ENCODE data around the gene GPHN.
"Not testable (repeated sequence)": the region's sequence is repeated elsewhere in the genome, so short reads cannot be mapped to it uniquely, and the experiment has no call there.

Gene GPHN

GRCh38 chr14:66502836-66503235 lies 5.1 kb upstream of the GPHN start:
- not testable (repeated sequence) for DNase-seq

- DNase-seq = no peak
Measured at GRCh38 chr14:66503532-66503931, 4.4 kb upstream of the GPHN start.

DNA sequence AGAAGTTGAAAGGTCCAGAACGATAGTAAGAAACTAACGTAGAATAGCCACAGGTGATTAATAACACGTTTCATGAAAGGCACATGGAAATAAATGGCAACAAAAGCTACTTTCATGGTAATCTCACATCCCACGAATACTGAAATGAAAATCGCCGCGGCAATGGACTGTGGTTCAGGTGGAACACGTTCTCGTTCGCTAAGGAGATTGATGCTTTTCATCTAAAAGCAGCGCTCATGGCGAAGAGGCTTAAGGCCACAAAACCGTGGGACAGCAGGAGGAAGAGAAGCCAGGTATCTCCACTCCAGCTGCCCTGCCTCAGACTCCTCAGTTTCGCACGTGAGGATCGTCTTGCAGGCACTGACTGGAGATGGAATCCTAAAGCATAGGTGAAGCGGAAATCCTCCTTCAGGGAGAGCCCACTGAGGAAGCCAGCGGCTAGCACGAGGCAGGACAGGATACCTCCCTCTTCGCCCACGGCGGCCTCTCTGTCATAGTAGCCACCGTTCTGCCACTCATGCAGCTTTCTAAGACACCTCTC lies 696 bp upstream of the GPHN start:
- peak; percentile 84 for DNase-seq

DNA sequence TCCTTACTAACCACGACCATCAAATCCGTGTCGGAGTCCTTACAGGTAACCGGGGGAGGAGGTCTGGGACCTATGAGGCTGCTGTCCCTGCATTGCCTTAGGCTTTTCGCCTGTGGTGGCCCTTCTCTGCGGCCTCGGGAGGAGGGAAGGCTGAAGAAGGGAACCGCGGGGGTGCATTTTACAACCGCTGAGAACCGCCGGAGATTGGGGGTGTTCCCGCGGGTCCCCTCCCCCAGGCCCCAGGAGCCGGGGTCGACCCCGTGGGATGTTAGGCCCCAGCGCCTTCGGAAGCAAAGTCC lies 549 bp downstream of the GPHN start:
- DNase-seq = no peak

- DNase-seq = peak; percentile 58
Measured at GRCh38 chr14:66508846-66509621, 1.1 kb downstream of the GPHN start.

DNA sequence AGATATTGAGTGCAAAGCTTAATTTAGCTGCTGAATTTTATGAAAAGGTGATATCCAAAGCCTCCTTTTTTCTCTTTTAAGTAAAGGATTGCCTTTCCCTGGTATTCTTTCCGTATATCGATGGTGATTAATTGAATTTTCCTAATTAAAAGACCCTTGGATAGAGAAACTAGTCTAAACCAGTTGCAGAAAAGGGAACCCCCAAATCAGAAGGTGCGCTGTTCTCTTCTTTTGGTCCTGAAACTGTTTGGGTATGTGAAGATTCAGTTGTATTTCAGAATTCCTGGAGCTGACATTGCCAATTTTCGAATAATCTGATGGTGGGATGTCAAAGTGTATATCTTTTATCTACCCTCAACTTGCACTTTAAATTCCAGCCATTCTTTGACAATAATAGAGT lies 1.9 kb downstream of the GPHN start:
- DNase-seq = no peak

DNA sequence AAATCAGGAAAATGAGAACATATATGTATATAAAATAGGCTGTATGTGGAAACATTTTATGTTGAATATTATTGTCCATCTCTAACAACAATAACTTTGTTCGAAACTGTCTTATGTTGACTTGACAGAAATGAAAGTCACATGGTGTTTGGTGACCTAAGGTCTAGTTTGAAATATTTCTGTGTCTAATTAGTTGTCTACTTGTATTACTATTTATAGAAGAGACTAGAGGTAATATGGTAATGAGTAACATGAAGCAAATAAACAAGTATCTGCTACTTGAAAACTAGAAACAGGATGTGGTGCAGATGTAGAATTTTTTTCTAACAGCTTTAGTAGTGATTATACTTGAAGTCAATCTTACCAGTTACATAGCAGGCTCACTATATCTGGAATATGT lies 3.9 kb downstream of the GPHN start:
- DNase-seq = no peak

GRCh38 chr14:66514213-66514612 lies 6.3 kb downstream of the GPHN start:
- no peak for DNase-seq

DNA sequence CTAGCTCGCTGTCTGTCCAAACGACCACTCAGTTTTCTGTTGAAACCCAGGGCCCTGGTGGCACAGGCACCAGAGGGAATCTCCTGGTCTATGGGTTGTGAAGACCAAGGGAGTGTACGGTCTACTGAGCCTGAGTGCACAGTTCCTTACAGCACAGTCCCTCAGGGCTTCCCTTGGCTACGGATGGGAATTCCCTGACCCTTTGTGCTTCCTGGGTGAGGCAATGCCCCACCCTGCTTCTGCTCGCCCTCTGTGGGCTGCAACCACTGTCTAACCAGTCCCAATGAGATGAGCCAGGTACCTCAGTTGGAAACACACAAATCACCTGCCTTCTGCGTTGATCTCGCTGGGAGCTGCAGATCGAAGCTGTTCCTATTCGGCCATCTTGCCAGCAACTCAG lies 22.6 kb downstream of the GPHN start:
- DNase-seq = no peak

DNA sequence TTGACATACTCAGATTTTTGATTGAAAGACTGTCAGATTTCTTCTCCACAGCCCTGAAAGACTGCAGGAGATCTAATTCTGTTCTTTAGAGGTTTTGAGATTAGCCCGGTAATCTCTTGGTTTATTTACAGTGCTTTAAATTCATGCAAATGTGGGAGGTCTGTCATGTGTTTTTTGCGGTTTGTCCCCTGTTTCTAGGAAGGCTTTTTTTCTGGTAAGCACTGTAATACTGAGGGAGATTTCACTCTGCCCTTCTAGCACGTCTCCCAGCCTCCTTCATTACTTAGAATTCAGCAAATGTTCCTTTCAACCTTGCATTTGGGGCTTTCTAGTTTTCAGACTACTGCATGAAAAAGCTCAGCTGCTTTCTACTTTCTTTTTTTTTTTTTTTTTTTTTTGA lies 31.1 kb downstream of the GPHN start:
- peak; percentile 2 for DNase-seq

GRCh38 chr14:66540038-66540437 lies 32.1 kb downstream of the GPHN start:
- DNase-seq = no peak

DNA sequence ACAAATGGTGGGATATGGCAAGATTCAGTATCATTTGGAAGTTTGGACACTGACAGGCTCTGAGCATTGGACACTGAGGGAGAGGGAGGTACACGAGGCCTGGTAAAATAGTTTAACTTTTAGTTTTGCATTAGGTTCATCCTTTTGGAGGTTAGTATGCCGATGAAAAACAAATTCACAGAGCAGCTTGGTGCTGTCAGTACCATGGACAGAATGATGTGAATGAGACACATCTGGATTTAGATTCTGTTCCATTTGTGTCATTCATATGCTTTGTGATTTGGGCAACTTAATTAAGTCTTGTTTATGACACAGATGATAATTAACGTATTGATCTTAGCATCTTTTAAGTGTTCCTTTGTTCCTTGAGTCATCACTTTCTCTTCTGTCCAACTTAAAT lies 33.7 kb downstream of the GPHN start:
- DNase-seq = no peak

- DNase-seq = no peak
Measured at GRCh38 chr14:66543996-66544395, 36.0 kb downstream of the GPHN start.

DNA sequence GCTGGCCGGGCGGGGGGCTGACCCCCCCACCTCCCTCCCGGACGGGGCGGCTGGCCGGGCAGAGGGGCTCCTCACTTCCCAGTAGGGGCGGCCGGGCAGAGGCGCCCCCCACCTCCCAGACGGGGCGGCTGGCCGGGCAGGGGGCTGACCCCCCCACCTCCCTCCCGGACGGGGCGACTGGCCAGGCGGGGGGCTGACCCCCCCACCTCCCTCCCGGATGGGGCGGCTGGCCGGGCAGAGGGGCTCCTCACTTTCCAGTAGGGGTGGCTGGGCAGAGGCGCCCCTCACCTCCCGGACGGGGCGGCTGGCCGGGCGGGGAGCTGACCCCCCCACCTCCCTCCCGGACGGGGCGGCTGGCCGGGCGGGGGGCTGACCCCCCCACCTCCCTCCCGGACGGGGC lies 37.2 kb downstream of the GPHN start:
- not testable (repeated sequence) for DNase-seq

- not testable (repeated sequence) for DNase-seq
Measured at GRCh38 chr14:66545751-66546150, 37.8 kb downstream of the GPHN start.

GRCh38 chr14:66563731-66564130 lies 55.8 kb downstream of the GPHN start:
- DNase-seq = no peak

DNA sequence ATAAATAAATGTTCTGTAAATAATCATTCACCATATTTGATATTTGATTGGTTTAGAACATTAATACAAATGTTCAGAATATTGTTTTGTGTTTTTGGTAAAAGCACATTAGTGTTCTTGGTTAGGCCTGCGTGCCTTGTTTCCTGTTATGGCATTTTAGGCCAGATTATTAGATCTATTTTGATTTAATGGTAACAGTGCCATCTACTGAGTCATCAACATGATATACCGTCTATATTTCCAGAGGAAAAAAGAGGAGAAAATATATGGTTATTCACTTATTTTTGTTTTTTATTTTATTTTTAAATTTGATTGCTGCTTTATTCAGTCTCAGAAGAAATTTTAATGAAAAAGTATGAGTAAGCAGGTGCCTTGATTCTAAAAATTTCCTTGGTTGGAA lies 60.3 kb downstream of the GPHN start:
- DNase-seq = no peak

DNA sequence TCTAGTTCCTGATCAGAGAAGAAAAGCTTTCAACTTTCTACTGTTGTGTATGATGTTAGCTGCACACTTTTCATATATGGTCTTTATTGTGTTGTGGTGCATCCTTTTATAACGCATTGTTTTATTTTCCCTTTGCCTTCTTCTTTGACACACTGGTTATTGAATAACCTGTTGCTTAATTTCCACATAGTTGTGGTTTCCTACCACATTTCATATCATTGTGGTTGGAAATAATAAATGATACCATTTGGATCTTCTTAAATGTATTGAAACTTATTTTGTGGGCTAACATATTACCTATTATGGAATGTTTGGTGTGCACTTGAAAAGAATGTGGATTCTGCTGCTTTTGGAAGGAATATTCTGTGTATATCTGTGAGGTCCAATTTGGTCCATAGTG lies 64.9 kb downstream of the GPHN start:
- no peak for DNase-seq

DNA sequence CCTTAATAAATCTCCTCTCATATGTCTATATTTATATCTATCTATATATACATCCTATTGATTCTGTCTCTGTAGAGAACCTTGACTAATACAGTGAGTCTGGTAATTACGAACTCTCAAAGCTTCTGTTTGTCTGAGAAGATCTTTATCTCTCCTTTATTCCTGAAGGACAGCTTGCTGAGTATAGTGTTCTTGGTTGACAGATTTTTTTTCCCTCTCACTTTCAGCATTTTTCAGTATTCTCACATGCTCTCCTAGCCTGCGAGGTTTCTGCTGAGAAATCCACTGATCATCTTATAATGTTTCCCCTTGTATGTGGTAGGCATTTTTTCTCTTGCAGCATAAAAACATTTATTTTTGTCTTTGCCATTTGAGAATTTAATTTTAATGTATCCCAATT lies 67.1 kb downstream of the GPHN start:
- DNase-seq = no peak

- no peak for DNase-seq
Measured at GRCh38 chr14:66575939-66576338, 68.0 kb downstream of the GPHN start.

- not testable (repeated sequence) for DNase-seq
Measured at GRCh38 chr14:66587753-66588152, 79.8 kb downstream of the GPHN start.

- DNase-seq = no peak
Measured at GRCh38 chr14:66595394-66595793, 87.4 kb downstream of the GPHN start.

DNA sequence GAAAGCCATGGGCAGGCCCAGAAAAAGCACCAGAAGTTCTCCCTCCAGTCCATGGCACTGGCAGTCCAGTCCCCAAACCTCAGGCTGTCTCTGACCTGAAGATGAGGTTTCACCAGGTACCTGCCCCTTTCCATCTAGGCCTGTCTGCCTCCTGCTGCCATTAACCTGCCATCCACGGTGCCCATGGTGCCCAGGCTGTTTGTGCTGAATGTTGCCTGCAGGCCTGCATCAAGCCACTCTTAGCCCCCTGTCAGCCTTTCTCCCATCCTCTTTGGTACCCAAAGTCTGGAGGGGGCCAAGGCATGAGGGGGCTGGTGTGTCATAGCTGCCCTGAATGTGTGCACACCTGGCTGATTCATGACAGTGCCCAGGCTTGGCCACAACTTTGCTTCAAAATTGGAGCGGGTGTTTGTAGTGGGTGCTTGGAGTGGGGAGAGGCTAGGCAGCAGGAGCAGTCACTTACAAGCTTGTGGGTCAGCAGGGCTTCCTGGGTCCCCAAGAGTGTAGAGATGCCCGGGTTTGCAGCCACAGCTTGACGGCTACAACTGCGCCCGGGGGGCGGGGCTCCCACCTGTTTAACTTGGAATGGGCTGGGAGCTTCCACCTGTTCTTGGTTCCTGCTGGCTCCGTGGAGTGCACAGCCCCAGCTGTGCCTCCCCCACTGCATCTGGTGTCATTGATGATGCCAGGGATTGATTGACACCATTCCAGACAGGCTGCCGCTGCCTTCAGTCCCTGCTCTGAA lies 88.5 kb downstream of the GPHN start:
- DNase-seq = no peak

DNA sequence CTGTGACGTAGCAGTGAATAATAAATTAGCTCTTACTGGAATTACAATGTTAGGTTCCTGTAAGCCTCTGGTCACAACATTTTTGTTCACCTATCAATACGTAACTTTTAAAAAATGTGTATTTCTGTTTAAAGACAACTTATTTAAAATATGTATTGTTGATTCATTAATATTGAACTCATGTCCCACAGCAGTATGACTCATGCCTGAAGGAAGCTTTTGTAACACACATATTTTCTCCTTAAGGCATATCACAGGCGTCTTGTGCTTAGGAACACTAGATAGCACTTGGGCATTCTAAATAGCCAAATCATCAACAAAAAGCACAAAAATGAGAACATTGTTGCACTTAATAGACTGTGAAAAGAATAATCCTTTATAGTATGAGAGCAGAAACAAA lies 92.5 kb downstream of the GPHN start:
- no peak for DNase-seq

All from NCI-H82 (cell line).